ENCODE data around the gene TBC1D7.
A peak's percentile ranks its signal among the peaks of the same experiment; 100 is the strongest.

TBC1D7 gene

DNA sequence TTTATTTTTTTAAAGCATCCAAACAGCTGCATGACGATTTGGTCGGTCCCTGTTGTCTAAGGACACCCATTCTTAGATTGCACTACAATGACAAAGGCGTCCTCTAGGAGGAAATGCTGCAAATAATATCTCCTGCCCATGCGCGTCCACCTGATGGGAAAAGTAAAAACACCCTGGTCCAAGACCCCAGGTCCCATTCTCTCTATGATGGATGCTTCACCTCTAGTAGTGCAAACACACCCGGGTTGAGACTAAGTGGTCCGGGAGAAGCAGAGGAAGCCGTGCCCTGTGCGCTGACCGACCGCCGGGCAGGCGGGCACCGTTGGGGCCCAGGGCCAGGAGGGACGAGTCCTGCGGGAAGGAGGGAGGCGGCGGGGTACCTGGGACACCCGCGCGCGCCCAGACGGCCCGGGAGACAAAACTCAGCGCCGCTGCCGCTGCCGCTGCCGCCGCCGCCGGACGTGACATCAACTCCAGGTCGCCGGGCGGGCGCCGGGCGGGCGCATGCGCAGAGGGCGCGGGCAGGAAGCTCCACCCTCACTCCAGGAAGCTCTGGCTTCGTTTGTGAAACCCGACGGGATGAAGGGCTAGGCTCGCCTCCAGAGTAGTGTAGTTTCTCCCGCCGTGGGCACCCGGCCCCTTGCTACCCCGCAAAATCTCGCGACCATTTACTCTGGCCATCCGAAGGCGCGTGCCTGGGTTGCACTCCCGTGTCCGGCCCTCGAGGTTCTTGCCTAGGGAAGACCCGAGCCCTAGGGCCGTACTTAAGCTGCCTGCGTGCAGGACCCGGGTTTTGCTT, at the start of gene TBC1D7:
Gene TBC1D7, minus strand, starts transcription at position 462 of the 799 bp plus-strand sequence. CDS start 1,639 bp downstream, outside the sequence.
- peak; percentile 93 to 95 for DNase-seq

DNA sequence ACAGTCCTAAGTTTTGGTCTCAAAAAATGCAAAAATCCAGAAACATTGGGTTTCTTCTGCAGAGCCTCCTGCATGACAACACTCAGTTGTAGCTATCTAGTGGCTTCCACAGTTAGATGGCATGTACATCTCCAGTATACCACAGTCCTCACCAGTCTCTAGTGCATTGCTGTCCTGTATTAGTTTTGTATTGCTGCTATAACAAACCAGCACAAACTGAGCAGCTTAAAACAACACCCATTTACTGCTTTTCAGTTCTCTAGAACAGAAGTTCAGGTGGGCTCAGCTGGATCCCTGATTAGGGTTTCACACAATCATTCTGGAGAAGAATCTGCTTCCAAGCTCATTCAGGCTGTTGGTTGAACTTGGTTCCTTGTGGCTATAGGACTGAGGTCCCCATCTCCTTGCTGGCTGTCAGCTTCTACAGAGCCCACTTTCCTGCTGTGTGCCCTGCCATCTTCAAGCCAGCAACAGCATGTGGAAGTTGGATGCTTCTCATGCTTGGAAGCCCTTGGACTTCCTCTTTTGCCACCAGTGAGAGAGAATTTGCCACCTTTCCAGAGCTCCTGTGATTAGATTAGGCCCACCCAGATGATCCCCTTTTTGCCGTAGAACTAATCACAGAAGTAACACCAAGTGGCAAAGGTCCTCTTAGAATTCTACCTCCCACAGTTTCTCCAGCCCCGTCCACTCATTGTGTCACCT, 48.9 kb upstream of the TBC1D7 start:
- DNase-seq = no peak

DNA sequence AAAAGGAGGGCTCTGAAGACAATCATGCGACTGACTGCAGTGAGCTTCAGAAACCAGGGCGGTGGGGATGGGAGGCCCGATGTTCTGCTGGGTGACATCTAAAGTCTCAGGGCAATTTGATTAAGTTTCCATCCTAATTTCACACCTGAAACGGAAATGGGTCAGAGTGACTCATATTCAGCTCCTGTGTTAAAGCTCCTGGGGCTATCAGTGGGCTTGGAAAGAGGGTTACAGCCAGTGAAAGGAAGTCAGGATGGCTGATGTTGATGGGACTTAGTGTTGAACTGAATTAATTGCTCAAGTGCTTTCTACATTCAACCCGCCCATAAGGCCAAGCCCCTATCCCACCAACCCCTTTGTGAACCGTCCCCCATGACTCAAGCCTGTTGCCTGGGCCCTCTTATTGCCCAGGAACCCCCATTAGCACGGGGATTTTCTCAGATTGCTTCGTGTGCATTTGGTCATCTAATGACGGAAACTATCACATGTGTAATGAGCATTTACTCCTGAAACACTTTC, 47.1 kb upstream of the TBC1D7 start:
- DNase-seq = peak in 1 of 2 donors; percentile 35

DNA sequence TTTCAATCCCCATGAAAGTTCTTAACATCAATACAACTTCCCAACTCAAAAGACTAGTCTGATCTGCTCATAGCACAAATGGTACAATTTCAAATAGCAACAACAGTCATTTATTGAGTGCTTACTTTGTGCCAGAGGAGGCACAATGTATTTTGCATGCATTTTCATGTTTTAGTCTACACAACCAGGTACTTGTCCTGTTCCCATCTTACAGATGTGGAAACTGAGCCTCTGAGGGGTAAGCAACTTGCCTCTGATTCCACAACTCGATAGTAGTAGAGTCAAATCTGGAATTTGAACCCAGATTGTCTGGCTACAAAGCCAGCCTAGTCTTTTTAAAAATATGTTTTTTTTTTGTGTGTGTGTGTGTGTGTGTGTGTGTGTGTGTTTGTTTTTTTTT, 45.6 kb upstream of the TBC1D7 start:
- DNase-seq = no peak

DNA sequence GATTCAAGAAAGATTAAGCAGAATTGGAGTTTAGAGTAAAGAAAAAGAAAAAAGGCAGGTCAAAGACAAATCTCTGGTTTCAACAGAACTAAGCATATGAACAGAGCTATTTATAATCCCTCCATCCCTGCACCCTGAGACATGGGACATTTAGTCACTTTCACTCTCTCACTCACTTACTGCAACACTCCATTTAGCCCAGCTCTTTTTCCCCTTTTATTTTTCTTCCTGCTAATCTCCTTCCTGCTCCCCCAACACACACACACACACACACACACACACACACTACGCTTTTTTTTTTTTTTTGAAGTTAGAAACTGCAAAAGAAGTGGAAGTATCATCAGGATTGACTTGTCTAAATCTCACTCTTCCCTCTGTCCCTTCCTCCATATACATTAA, 45.1 kb upstream of the TBC1D7 start:
- no peak for DNase-seq

DNA sequence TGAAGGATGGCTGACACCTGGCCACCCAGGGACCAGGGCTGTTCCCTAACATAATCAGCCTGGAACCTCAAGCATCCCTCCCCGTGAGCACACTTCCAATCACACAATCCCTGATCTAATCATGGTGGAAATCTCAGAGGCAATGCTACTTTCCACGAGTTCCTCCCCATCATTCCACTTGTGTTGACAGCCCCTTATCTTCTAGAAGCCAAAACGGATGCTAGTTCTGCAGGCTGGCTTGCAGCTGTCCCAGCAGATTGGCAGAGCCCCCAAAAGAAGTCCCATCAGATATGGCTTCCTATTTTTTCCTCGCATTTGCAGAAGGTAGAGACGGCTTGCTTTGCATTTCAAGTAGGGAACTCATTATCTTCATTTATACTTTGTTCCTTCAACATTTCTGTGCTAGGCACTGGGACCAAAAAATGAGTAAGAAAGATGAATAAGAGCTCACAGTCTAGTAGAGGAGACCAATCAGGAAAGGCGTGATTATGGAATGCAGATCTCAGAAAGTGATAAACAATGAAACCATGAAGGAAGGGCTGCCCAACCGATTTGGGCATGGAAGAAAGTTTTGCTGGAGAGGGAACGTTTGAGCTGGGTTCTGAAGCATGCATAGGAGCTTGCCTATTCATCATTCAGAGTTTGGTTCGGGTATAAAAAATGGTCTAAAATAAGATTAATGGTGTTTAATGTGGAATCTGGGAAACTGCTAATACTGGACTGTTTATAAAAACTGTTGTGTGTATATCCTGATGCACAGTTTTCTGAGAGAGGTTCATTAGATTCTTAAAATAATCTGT, 44.6 kb upstream of the TBC1D7 start:
- DNase-seq = no peak

DNA sequence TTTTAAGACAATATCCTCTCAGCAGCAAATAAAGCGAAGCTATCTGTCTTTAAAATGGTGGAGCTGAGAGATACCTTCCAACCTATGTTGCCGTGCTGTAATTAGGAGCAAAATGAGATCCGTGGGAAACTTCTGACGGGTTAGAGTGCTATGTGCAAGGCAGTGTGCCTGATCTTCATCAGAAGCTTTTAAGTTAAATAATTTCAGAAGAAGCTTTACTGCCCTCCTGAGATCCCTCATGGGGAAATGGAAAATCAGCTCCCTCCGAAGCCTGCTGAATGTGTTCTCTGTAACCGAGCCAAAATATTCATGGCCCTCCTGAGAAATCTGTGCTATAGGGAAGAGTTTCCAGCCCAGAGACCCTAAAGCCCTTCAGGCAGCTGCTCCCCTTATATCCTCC, 43.7 kb upstream of the TBC1D7 start:
- DNase-seq = no peak

DNA sequence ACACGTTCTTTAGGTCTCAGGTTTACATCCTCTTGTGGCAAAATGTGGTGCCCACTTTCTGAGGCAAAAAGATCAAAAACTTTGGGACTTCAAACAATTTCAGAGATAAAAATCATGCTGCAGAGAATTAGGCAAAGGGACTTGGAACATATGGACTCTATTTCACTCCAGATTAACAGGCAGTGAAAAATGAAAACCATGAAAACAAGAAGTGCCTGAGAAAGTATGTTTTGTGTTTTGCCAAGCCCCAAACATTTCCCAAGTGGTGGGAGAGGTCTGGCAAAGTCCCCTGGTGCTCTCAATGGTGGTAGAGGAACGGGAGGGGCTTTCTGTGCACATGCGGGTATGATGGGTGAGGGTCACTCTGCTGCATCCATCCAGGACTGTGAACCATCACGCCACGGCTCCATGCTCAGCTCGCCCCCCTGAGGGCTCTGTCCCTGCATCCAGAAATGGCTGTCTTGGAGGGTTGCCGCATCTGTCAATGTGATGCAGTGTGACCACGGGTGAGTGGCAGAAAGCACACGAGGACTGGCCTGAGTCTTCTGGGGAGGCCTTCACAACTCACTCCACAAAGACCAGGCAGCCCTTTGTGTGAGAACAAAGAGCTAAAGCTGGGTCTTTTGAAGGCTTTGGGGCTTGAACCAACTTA, 43.2 kb upstream of the TBC1D7 start:
- no peak for DNase-seq

DNA sequence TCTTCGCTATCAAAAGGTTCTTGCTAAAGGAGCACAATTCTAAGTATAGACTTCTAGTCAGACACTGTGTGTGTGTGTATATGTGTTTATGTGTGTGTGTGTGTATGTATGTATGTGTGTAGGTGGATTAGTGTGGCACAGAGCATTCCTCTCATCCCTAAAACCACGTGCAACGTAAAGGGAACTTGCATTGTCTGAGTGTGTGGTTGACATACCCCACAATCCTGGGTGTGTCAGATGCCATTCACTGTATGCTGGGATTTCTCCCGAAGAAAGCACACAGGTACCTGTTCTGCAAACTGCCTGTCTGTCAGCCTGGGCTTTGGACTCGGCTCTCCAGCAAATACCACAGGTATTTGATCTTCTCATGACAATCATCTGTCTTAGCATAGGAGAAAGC, 42.3 kb upstream of the TBC1D7 start:
- DNase-seq = no peak

DNA sequence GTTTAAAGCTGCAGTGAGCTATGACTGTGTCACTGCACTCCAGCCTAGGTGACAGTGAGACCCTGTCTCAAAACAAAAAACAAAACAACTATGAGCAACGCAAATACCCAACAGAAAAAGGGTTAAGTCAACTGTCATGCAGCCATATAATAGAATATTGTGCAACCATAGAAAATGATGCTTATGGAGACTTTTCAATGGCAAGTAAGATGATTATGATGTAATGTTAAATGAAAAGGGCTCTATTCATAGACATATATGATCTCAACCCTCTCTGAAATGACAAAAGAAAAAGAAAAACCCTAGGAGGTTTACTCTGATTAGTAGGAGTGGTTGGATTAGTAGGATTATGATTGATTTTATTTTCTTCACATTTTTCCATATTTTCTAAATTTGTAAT, 41.3 kb upstream of the TBC1D7 start:
- no peak for DNase-seq

DNA sequence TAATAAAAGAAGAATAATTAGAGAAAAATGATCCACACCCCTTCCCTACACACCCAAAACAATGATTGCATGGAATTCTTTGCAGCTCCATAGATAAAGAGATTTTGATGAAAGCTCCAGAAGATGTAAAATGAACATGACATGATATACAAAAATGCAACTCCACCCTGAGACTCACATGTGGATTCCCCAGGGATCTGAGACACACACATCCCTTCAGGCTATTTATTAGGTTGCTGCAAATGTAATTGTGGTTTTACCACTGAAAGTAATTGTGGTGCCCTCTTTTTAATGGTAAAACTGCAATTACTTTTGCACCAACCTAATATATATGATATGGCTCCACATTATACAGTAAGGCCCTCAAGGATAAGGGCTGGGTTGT, 40.4 kb upstream of the TBC1D7 start:
- no peak for DNase-seq

DNA sequence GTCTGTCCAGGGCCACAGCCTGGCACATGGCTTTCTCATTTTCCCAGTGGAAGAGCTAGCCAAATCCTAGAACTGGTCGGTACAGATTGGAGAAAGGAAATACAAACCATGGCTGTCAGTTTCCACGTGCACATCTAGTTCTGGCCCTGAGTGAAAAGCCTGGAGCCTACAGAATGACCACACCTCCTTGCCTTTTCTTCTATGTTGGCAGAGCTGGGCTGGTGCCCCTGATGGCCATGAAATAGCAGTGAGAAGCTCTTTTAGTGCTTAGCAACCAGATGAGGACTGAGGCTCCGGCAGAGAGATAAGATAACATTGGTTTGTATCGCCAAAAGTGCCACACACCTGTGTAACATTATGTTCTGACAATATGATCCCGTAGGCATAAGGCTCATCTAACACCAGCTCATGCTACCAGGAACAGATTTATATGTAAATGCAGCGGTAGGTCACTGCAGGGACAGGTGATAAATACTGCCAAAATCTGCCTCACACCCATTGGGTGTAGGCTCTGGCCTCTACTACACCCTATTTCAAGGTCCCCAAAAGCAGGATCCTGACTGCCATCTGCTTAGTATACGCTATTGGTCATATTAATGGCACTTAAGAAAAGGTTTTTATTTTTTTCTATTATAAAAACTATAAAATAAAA, 39.9 kb upstream of the TBC1D7 start:
- no peak for DNase-seq

DNA sequence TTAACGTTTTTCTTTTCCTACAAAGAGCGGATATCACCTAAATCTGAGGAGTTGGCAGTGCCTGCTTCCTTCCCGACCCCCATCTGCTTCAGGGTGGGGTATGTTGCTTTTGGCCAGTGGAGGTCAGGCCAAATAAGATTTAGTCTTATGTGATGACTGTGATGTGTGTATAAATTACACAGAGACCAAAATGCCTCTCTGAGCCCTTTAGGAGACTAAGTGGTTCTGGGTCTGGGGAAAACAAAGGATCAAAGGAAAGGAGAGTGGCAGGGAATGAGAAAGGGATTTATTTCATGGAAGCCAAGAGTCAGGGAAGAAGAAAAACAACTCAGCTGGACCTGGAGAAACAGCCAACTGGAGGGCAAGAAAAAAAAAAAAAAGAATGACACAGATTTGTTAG, 39.1 kb upstream of the TBC1D7 start:
- DNase-seq = no peak

DNA sequence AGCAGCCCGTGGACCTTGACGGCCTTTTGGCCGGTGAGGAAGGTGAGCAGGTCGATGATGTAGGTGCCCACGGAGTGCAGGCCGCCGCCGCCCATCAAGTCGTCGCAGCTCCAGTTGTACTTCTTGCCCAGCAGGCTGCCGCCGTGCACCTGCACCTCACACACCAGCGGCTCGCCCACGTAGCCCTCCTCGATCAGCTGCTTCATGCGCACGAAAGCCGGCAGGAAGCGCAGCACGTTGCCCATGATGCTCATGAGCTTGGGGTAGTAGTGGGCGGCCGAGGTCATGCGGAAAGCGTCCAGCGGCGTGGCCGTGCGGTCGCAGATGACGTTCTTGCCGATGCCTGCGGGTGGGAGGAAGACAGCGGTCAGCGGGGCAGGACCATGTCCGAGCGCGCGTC, 37.0 kb upstream of the TBC1D7 start:
- DNase-seq = no peak

DNA sequence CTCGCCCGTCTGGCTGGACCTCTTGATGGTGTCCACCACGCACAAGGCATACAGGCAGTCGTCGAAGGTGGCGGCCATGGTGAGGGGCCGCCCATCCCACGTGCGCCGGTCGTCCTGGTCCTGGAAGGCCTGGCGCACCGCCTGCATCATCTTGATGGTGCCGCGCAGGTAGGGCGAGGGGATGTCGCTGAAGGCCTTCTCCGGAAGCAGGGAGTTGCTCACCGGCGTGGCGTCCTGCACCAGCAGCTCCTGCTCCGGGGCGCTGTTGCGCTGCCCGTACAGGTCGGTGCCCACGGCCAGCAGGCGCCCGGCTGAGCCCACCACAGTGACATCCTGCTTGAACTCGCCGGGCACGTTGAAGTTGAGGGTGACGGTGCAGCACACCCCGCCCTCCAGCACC, 36.5 kb upstream of the TBC1D7 start:
- DNase-seq = no peak

DNA sequence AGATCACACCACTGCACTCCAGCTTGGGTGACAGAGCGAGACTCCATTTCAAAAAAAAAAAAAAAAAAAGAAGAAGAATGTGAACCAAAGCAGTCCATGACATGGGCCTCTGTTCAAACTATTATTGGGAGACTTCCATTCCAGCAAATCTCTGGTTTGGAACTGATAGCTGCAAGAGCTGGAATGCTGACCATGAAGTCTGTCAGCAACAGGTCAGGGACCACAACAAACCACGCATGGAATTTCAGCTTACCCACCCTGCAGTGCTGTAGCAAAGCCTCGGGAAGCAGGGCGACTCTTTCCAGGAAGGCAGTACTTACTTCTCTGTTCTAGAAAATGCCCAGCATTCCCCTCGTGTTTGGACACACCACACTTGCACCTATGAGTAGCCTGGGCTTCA, 34.1 kb upstream of the TBC1D7 start:
- no peak for DNase-seq

DNA sequence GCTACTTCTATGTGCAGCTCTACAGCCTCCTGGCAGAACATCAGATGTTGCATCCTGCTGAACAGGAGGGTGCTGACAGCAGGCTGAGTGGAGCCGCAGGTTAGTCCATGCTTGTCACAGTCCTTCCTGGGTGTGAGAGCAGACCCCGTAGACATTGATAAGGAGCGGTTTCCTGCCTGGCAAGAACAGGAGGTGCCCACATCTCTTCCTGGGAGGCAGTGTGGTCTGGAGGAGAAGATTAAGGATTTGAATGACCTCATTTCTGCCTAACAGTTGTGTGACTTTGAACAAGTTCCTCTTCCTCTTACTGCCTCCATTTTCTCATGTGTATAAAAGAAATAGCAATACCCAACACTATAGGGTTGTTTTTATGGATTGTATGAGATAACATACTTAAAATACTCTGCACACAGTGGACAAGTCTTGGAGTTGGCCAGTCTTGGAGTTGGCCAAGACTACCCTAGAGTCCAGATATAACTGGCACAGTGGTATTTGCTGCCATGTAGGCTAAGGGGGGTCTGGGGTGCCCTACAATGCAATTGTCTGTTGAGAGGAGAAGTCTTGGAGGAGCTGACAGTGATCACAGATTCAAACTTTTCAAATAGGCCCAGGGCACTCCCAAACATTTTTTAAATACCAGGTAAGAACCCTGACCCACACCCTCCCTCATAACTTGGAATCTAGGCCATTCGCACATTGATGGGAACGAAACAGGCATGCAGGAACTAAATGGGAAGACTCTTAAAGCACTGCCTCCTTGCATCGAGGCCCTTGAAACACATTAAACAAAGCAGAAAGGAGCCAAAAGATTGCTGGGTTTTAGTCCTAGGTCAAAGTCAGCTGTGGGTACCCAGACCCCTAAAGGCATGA, 32.6 kb upstream of the TBC1D7 start:
- no peak for DNase-seq

DNA sequence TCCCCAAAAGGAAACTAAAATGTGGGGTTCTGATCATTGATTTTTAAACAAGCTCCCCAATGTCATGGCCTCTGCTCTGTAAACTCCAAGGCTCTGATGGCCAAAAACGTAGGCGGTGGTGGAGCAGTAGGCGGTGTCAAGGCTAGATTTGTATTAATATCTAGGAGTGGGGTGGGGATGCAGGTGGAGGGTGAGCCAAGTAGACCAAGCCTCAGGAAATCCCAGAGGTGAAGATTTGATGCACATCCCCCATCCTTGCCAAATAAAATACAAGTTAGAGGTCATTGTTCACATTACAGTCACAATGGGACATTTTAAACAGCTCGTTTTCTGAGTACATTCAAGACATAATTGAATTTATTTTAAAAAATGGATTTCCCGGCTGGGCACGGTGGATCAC, 30.9 kb upstream of the TBC1D7 start:
- DNase-seq = no peak

DNA sequence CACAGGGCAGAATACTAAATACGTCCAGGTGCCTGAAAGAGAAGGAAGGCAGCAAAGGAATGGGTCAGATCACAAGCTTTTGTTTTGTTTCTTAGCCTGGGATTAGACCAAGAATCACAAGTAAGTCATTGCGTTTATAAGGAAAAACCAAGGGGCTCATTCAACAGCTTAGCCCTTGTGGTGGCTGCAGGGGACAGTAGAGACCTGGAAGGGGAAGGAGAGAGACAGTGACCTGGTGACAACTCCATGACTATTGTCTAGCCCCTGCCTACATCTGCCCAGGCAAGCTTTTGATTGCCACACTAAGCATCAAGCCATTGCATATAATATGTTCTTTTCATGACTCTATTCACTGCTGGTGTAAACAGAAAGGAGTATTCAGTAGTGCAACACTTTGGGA, 30.2 kb upstream of the TBC1D7 start:
- DNase-seq = no peak

DNA sequence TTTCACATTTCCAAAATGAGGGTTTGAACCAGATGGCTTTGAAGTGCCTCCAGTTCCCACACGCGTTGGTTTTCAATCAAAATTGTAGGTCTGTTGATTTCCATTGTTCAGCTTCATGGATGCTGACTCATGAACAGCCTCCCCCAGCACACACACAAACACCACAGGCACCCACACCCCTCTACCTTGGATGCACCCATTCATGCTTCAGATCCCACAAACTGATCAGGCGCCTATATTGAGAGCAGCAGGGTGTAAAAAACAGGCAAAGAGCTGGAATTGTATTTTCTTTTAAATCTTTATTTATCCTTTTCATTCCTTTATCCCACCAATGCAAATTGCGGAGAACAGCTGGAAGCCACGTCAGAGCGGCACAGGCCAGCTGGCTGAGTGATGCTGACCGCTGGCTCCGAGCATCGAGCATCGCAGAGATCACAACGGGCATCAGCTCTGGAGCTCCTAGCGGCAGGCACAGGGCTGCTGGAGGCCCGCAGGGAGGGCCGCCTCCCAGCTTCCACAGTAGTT, 29.3 kb upstream of the TBC1D7 start:
- no peak for DNase-seq
